Psoas muscle (tissue), 8 donors: ENCODE measurements around the gene SLAMF9. TPM values are rescaled to one million over a fixed set of nuclear protein-coding genes. Genes with fewer than 3 reads are reported as not detected.

ENCODE experiments used
- ATAC-seq, 4 donors: fragments of 200-7000 bp; cut with Tn5 transposase; one replicate each; pipeline ENCODE4 v1.9.1; 2020; ENCODE audit warnings: moderate library complexity in 3 of 4, mild to moderate bottlenecking in 2 of 4
- DNase-seq, 2 donors: peaks; one replicate each; pipeline ENCODE4 v3.0.0-alpha.2; 2020
- H3K27ac ChIP-seq: fragments of 200-600 bp; one replicate; pipeline ENCODE4 v1.8.0; 2022
- H3K27me3 ChIP-seq, 3 donors: fragments of 200-600 bp in 1 of 3; one replicate each; pipeline versions ENCODE4 v1.6.1 to v1.8.0; 2013 to 2022; ENCODE audit warnings: low read length in 2 of 3, mild to moderate bottlenecking in 2 of 3, moderate library complexity in 1 of 3; ENCODE audit not compliant: insufficient read depth in 3 of 3
- H3K36me3 ChIP-seq, 2 donors: fragments of 200-600 bp in 1 of 2; one replicate each; pipeline versions ENCODE4 v1.6.1 to v1.8.0; 2013 to 2022; ENCODE audit warnings: low read depth in 1 of 2, mild to moderate bottlenecking in 1 of 2, moderate library complexity in 1 of 2; ENCODE audit not compliant: insufficient read depth in 1 of 2
- H3K4me1 ChIP-seq: fragments of 200-600 bp; one replicate; pipeline ENCODE4 v1.8.0; 2022
- H3K4me3 ChIP-seq: fragments of 200-600 bp; one replicate; pipeline ENCODE4 v1.8.0; 2022; ENCODE audit warnings: mild to moderate bottlenecking
- H3K9me3 ChIP-seq: fragments of 200-600 bp; one replicate; pipeline ENCODE4 v1.8.0; 2022
- WGBS, 3 donors: extraction: QIAGEN DNeasy Blood & Tissue Kit; methylation state at CpG; one replicate each; pipeline versions ENCODE4 v1.1.6 to v1.1.7; 2013; 5-methylcytosine and 5-hydroxymethylcytosine counted together
- intact Hi-C, 2 donors: fragments of 100-400 bp; cut with DNase I; formaldehyde crosslinking; loops; one replicate each; pipeline versions ENCODE4 v1.11.0 to v1.14.2; 2022
- polyA plus RNA-seq, 3 donors: library from polyadenylated mRNA; stranded (reverse); fragments of 200-250 nt; gene quantifications; one replicate each; pipeline ENCODE4 v1.2.3, GENCODE V29; 2013
- total RNA-seq, 4 donors: library from RNA; stranded (reverse); fragmentation: NEBNext Ultra II Directional in 2 of 4; extraction: Animal tissue kit (Norgen Biotek cat#: 25700) in 2 of 4; gene quantifications; one replicate each; pipeline versions ENCODE4 v1.2.1 to v1.2.4, GENCODE V29; 2021 to 2023
- TF ChIP-seq, protein P1 (sequence below): fragments of 200-600 bp; IDR thresholded peaks from one replicate; pipeline ENCODE4 v1.8.0; 2022; ENCODE audit warnings: antibody characterized with exemption
- donor health status: healthy with polysubstance abuse.
- donor health status: DM: no; HTN: no; CAD: no; lungs with moderate emphysema.
- donor health status: Bipolar disorder and iron deficiency.
- donor health status: healthy.
- donor health status: DM: yes; HTN: yes; CAD: no.
- donor health status: DM: no; HTN: no; CAD: no.
- donor health status: DM: no; HTN: no; CAD: no.
- donor health status: DM: yes; HTN: yes; CAD: no.

The SLAMF9 gene
- total and polyA plus RNA-seq, 7 donors, result not detected

DNA sequence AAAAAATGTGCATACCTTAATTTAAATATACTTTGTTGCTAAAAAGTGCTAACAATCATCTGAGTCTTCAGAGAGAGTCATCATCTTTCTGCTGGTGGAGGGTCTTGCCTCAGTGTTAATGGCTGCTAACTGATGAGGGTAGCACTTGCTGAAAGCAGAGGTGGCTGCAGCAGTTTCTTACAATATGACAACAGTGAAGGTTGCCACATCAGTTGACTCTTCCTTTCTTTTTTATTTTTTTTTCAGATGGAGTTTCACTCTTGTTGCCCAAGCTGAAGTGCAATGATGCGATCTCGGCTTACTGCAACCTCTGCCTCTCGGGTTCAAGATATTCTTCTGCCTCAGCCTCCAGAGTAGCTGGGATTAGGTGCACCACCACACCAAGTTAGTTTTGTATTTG, 51.5 kb downstream of the SLAMF9 start:
- Histone ChIP-seq H3K27ac (no peak overlapping the region), H3K9me3 (no peaks in the 10 kb centered on the region), H3K4me3 (no peak overlapping the region), H3K36me3 (no peaks in the 10 kb centered on the region), H3K27me3 (peaks cover 0 to 6% (median 0%) of the 10 kb centered on the region in 3 donors), H3K4me1 (peaks cover 4% of the 10 kb centered on the region)
- ATAC-seq (no peak), DNase-seq (no peak)
- intact Hi-C loops, result no loop called here
- 93 to 97% (median 94%) methylated on average over 3 of the region's 3 CpGs for WGBS, 3 donors
- TF ChIP-seq, protein P1, sequence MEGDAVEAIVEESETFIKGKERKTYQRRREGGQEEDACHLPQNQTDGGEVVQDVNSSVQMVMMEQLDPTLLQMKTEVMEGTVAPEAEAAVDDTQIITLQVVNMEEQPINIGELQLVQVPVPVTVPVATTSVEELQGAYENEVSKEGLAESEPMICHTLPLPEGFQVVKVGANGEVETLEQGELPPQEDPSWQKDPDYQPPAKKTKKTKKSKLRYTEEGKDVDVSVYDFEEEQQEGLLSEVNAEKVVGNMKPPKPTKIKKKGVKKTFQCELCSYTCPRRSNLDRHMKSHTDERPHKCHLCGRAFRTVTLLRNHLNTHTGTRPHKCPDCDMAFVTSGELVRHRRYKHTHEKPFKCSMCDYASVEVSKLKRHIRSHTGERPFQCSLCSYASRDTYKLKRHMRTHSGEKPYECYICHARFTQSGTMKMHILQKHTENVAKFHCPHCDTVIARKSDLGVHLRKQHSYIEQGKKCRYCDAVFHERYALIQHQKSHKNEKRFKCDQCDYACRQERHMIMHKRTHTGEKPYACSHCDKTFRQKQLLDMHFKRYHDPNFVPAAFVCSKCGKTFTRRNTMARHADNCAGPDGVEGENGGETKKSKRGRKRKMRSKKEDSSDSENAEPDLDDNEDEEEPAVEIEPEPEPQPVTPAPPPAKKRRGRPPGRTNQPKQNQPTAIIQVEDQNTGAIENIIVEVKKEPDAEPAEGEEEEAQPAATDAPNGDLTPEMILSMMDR, result no peak

Other genes with a start within 250 kb of the SLAMF9 start
- under 1 TPM in 2 of 4 donors, not detected in 2; 0.30 to 0.46 TPM for gene CRP, start 239.6 kb downstream of the SLAMF9 start, total RNA-seq
- under 1 TPM in 2 of 3 donors, not detected in 1; 0.04 to 0.05 TPM for gene CRP, start 239.6 kb downstream of the SLAMF9 start, polyA plus RNA-seq
- gene DUSP23, start 173.3 kb downstream of the SLAMF9 start, total RNA-seq, result 10 to 100 TPM; 18.5 to 46.5 (median 29.3) TPM
- 100 to 1,000 TPM in 1 of 3 donors, 10 to 100 TPM in 2; 50.1 to 236 (median 70.0) TPM for gene DUSP23, start 173.3 kb downstream of the SLAMF9 start, polyA plus RNA-seq
- under 1 TPM in 3 of 4 donors, not detected in 1; 0.20 to 0.39 (median 0.32) TPM for gene FCRL6, start 151.9 kb downstream of the SLAMF9 start, total RNA-seq
- under 1 TPM in 1 of 3 donors, not detected in 2; 0.21 TPM for gene FCRL6, start 151.9 kb downstream of the SLAMF9 start, polyA plus RNA-seq
- 1 to 10 TPM; 1.1 to 1.6 (median 1.4) TPM for gene SLAMF8, start 127.4 kb downstream of the SLAMF9 start, total RNA-seq
- under 1 TPM; 0.10 to 0.63 (median 0.22) TPM for gene SLAMF8, start 127.4 kb downstream of the SLAMF9 start, polyA plus RNA-seq
- gene VSIG8, start 91.6 kb downstream of the SLAMF9 start, total RNA-seq, result not detected
- gene VSIG8, start 91.6 kb downstream of the SLAMF9 start, polyA plus RNA-seq, result not detected
- gene CFAP45, start 54.1 kb downstream of the SLAMF9 start, total RNA-seq, result under 1 TPM in 1 of 4 donors, not detected in 3; 0.42 TPM
- under 1 TPM; 0.04 to 0.25 (median 0.13) TPM for gene CFAP45, start 54.1 kb downstream of the SLAMF9 start, polyA plus RNA-seq
- 10 to 100 TPM; 42.8 to 61.3 (median 45.6) TPM for gene TAGLN2, start 28.7 kb downstream of the SLAMF9 start, total RNA-seq
- gene TAGLN2, start 28.7 kb downstream of the SLAMF9 start, polyA plus RNA-seq, result 10 to 100 TPM; 29.6 to 91.6 (median 56.1) TPM
- gene IGSF9, start 8.6 kb downstream of the SLAMF9 start, total RNA-seq, result not detected
- gene IGSF9, start 8.6 kb downstream of the SLAMF9 start, polyA plus RNA-seq, result under 1 TPM in 2 of 3 donors, not detected in 1; 0.01 TPM
- 1 to 10 TPM in 3 of 4 donors, under 1 TPM in 1; 0.84 to 1.5 (median 1.4) TPM for gene PIGM, start 77.8 kb upstream of the SLAMF9 start, total RNA-seq
- 1 to 10 TPM in 2 of 3 donors, under 1 TPM in 1; 0.66 to 1.4 (median 1.3) TPM for gene PIGM, start 77.8 kb upstream of the SLAMF9 start, polyA plus RNA-seq
- gene KCNJ10, start 115.9 kb upstream of the SLAMF9 start, total RNA-seq, result under 1 TPM in 2 of 4 donors, not detected in 2; 0.08 to 0.09 TPM
- gene KCNJ10, start 115.9 kb upstream of the SLAMF9 start, polyA plus RNA-seq, result under 1 TPM in 2 of 3 donors, not detected in 1; 0.01 to 0.03 TPM
- gene KCNJ9, start 127.3 kb upstream of the SLAMF9 start, total RNA-seq, result not detected
- under 1 TPM in 2 of 3 donors, not detected in 1; 0.01 to 0.04 TPM for gene KCNJ9, start 127.3 kb upstream of the SLAMF9 start, polyA plus RNA-seq
- 1 to 10 TPM; 4.3 to 8.6 (median 6.4) TPM for gene IGSF8, start 144.4 kb upstream of the SLAMF9 start, total RNA-seq
- 1 to 10 TPM; 4.9 to 6.5 (median 6.4) TPM for gene IGSF8, start 144.4 kb upstream of the SLAMF9 start, polyA plus RNA-seq
- gene ATP1A2, start 161.5 kb upstream of the SLAMF9 start, total RNA-seq, result 1,000 to 10,000 TPM in 1 of 4 donors, 100 to 1,000 TPM in 3; 523 to 1,040 (median 587) TPM
- gene ATP1A2, start 161.5 kb upstream of the SLAMF9 start, polyA plus RNA-seq, result 100 to 1,000 TPM in 2 of 3 donors, 10 to 100 TPM in 1; 52.5 to 194 (median 162) TPM
- gene ATP1A4, start 197.4 kb upstream of the SLAMF9 start, total RNA-seq, result 1 to 10 TPM in 1 of 4 donors, under 1 TPM in 3; 0.07 to 2.0 (median 0.38) TPM
- gene ATP1A4, start 197.4 kb upstream of the SLAMF9 start, polyA plus RNA-seq, result 1 to 10 TPM in 1 of 3 donors, under 1 TPM in 2; 0.03 to 1.3 (median 0.13) TPM
- 100 to 1,000 TPM; 399 to 903 (median 583) TPM for gene CASQ1, start 236.3 kb upstream of the SLAMF9 start, total RNA-seq
- gene CASQ1, start 236.3 kb upstream of the SLAMF9 start, polyA plus RNA-seq, result 100 to 1,000 TPM; 171 to 412 (median 329) TPM